CD4-positive, alpha-beta T cell treated with Interferon alpha-2 for 1 hour (primary cell): ENCODE measurements around the gene ZNF433.
A peak's percentile ranks its signal among the peaks of the same experiment; 100 is the strongest.
"Not testable (repeated sequence)": the region's sequence is repeated elsewhere in the genome, so short reads cannot be mapped to it uniquely, and the experiment has no call there.

Experiments
- DNase-seq, 2 donors: peaks; one replicate each; pipeline ENCODE4 v3.0.0-alpha.2; 2020 to 2022

ZNF433 gene

DNA sequence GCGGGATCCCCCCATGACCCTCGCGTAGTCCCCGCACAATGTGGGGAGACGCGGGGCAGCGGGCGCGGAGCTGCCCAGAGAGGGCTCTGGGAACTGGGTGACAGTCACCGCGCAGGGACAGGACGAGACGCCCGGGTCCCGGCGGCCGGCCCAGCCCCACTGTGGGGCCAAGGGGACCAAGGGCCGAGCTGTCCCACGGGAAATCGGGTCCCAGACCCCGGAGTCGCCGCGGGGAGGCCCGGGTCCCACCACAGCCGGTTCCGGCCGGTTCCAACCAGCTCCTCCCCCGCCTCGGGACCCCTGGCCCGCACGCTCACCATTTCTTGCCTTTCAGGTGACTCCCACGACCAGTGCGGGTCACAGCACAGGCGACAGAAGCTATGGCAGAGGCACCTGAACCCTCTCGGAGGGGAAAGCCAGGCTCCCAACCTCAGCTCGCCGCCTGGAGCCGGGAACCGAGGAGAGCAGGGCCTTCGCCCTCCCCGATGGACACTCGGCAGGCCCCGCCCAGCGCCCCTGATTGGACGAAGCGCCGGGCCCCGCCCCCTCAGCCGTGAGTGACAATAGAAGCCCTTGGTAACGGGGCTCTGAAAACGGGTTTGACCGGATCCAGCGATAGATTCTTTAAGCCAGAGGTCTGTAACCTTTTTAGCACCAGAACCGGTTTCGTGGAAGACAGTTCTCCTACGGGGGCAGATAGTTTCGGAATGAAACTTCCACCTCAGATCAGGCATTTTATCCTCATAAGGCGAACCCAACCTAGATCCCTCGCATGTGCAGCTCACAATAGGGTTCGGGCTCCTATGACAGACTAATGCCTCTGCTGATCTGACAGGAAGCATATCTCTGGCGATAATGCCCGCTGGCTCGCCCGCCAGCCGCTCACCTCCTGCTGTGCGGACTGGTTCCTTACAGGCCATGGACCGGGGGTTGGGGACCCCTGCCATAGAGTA is at the start of gene ZNF433:
Gene ZNF433, minus strand, starts transcription at position 460 of the 953 bp plus-strand sequence. Its CDS starts 140 bp downstream, at position 320.
- peak; percentile 67 to 72 for DNase-seq

DNA sequence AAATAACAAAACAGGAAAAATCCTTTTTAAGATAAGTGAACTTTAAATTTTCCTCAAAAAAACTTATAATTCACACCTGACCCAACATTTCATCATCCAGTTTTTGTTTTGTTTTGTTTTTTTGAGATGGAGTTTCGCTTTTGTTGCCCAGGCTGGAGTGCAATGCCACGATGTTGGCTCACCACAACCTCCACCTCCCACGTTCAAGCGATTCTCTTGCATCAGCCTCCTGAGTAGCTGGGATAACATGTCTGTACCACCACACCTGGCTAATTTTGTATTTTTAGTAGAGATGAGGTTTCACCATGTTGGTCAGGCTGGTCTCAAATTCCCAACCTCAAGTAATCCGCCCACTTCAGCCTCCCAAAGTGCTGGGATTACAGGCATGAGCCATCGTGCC is 47.9 kb upstream of the ZNF433 start:
- not testable (repeated sequence) for DNase-seq

DNA sequence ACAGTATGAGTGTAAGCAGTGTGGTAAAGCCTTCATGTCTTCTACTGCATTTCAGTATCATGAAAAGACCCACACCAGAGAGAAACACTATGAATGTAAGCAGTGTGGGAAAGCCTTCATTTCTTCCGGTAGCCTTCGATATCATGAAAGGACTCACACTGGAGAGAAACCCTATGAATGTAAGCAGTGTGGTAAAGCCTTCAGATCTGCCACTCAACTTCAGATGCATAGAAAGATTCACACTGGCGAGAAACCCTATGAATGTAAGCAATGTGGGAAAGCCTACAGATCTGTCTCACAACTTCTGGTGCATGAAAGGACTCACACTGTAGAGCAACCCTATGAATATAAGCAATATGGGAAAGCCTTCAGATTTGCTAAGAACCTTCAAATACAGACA is 41.9 kb upstream of the ZNF433 start:
- no peak for DNase-seq

DNA sequence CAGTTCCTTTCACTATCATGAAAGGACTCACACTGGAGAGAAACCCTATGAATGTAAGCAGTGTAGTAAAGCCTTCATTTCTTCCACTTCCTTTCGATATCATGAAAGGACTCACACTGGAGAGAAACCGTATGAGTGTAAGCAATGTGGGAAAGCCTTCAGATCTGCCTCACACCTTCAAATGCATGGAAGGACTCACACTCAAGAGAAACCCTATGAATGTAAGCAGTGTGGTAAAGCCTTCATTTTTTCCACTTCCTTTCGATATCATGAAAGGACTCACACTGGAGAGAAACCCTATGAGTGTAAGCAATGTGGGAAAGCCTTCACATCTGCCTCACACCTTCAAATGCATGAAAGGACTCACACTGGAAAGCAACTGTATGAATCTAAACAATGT is 40.9 kb upstream of the ZNF433 start:
- not testable (repeated sequence) for DNase-seq

DNA sequence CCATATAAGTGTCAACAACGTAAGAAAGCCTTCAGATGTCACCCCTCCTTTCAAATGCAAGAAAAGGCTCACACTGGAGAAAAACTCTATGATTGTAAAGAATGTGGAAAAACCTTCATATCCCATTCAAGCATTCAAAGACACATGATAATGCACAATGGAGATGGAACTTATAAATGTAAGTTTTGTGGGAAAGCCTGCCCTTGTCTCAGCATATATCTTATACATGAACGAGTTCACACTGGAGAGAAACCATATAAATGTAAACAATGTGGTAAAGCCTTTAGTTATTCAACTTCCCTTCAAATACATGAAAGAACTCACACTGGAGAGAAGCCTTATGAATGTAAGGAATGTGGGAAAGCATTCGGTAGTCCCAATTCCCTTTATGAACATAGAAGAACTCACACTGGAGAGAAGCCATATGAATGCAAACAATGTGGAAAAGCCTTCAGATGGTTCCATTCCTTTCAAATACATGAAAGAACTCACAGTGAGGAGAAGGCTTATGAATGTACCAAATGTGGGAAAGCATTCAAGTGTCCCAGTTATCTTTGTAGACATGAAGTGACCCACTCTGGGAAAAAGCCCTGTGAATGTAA is 40.2 kb upstream of the ZNF433 start:
- DNase-seq: no peak

DNA sequence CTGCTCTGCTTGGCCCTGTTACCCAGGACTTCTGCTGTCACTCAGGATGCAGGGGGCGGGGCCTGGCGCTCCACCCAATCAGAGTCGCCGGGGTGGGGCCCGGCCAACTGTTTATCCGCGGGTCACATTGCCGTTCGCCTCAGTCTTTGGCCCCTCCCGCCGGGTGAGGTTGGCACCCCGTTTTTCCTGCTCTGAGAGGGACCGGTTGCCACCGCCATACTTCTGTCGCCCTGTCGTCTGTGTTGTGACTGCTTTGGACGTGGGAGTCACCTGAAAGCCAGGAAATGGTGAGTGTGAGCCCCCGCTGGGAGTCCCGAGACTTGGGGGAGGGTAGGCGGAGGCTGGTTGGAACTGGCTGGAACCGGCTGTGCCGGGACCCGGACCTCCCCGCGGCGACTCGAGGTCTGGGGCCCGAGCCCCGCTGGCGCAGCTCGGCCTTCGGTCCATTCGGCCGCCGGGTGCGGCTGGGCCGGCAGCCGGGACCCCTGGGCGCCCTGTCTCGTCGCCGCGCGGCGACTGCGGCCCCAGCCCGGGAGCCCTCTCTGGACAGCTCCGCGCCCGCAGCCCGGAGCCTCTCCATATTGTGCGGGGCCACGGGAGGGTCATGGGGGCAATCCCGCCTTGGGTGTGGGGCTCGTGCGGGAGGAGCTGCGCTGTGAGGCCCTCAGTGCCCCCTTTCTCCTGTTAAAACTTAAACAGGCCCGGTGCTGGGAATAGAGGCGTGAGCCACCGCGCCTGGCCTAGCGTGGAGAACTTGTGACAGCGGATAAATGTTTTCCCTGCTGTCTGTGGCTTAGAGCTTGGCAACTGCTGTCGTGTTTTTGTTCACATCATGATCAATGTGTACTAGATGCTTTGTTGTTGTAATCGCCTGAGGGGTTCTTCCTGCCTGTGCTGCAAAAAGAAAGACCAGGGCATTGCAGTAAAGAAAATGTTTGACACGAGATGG is 29.4 kb upstream of the ZNF433 start, which contains the start of gene ZNF844:
Gene ZNF844, plus strand, starts transcription at position 142 of the 949 bp plus-strand sequence. Its CDS starts 143 bp downstream, at position 285.
- DNase-seq: peak; percentile 81 to 86

DNA sequence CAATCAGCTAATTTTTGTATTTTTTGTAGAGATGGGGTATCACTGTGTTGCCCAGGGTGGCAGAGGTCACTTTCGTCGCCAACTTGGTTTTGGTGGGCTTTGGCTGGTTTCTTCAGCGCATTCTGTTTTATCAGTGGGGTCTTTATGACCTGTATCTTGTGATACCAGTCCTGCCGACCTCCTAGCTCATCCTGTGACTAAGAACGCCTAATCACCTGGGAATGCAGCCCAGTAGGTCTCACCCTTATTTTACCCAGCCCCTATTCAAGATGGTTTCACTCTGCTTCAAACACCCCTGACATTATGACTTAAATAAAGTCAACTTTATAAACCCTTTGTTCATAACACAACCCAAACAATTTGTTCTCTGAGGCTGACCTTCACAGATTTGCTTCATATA is 20.3 kb upstream of the ZNF433 start:
- no peak for DNase-seq

DNA sequence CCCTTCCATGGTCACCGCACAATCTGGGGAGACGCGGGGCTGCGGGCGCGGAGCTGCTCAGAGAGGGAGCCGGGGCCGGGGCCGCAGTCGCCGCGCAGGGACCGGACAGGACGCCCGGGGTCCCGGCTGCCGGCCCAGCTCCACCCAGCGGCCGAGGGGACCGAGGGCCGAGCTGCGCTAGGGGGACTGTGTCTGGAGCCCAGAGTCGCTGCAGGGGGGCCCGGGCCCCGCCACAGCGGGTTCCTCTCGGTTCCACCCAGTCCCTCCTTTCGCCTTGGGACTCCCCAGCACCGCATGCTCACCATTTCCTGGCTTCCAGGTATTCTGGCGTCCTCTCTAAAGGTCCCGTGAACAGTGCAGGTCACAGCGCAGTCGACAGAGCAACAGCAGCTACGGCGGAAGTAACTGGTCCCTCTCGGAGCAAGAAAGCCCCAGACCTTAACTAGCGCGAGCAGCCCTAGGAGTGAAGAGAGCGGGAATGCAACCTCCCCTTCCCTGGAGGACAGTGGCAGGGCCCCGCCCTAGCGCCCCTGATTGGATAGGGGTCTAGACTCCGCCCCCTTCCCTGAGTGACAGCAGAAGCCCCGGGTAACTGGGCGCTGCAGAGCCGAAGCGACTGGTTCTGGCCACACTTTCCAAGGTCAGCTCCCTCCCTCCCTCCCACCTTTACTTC is 17.2 kb upstream of the ZNF433 start, which contains the start of gene ZNF878:
Gene ZNF878, minus strand, starts transcription at position 465 of the 673 bp plus-strand sequence. Its CDS starts 160 bp downstream, at position 305.
- peak; percentile 55 to 59 for DNase-seq

DNA sequence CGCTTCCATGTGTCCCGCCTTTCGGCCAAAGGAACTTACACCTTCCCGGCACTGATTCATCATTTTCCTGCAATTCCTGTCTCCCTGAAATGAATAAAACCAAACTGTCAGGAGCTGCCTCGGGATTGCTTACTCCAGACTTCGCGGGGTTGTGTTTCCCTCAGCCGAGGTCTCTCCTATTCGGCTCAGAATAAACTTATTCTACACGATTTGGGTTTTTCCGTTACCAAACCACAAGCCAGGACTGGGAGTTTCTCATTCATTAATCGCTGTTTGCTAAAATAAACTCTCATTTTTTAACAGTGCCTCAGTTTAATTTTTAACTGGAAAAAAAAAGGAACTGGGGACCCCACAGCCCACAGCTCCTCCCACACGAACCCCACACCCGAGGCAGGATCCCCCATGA is 16.6 kb upstream of the ZNF433 start:
- no peak for DNase-seq

DNA sequence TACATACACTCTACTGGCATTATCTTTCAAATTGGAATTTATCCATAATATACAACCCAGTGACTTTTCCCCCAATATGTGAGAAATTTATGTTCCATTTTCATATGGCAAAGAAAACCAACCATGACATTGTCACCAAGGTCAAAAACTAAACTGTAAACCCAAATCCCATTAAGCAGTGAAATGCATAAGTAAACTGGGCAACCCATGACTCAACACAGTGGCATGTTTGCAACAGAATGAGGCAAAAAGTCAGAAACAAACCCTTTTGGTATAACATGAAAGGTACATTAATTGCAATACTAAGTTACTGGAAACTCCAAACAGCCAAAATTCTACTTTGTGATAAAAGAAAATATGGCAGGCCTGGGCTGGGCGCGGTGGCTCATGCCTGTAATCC is 12.4 kb upstream of the ZNF433 start:
- DNase-seq: no peak

DNA sequence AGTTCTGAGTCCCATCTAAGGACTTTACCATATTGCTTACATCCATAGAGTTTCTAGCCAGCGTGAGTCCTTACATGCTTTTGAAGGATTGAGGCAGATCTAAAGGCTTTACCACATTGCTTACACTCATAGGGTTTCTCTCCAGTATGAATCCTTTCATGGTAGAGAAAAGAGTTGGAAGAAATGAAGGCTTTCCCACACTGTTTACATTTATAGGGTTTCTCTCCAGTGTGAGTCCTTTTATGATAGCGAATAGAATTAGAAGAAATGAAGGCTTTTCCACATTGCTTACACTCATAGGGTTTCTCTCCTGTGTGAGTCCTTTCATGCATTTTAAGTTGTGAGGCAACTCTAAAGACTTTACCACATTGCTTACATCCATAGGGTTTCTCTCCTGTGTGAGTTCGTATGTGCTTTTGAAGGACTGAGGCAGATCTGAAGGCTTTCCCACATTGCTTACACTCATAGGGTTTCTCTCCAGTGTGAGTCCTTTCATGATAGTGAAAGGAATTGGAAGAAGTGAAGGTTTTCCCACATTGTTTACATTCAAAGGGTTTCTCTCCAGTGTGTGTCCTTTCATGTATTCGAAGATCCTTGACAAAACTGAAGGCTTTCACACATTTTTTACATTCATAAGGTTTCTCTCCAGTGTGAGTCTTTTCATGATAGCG is 8.4 kb upstream of the ZNF433 start:
- no peak for DNase-seq

DNA sequence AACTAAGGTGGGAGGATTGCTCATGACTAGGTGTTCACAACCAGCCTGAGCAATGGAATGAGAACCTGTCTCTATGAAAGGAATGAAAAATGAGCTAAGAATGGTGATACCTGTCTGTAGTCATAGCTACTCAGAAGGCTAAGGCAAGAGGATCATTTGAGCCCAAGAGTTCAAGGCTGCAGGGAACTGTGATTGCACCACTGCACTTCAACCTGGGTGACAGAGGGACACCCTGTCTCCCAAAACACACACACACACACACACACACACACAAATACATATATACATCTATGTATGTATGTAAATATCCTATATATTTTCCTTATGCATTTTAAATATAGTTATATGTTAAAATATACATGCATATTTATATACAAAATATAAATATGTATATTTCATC is 7.4 kb upstream of the ZNF433 start:
- DNase-seq: no peak

DNA sequence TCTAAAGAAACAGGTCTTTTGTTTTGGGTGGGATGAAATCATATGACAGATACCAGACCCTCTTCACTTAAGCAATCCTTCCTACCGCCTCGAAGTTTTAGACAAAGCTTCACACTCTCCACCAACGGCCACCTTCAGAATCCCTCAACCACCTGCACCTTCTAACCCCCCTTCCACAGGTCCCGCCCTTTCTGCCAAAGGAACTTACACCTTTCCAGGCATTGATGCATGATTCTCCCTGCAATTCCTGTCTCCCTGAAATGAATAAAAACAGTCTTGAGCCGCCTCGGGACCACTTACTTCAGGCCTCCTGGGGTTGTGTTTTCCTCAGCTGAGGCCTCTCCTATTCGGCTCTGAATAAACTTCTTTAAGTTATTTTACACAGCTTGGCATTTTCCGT is 859 bp downstream of the ZNF433 start:
- no peak for DNase-seq

DNA sequence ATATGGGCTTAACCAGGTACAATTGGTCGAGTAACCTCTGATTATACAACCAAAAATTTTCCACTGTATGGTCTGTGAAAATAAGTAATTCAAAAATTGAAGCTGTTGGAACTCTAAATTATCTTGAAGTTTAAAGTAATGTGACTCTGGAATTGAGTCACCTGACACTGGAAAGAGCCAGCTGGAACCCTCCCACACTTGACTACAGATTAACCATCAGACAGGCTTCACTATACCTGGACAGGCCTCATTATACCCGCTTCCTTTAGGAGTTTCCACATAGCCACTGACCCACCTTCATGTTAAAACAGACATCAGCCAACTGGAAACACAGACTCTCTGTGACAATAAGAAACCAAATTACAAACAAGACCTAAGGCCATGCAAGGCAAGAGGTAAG is 1.3 kb downstream of the ZNF433 start:
- DNase-seq: no peak

DNA sequence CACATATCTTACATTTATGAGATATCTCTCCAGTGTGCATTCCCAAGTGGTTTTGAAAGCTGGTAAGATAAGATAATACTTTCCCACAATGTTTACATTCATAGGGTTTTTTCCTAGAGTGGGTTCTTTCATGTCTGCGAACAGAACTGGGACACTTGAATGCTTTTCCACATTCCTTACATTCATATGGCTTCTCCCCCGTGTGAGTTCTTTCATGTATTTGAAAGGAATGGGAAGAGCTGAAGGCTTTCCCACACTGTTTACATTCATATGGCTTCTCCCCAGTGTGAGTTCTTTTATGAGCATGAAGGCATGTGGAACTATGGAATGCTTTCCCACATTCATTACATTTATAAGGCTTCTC is 19.7 kb downstream of the ZNF433 start:
- no peak for DNase-seq

DNA sequence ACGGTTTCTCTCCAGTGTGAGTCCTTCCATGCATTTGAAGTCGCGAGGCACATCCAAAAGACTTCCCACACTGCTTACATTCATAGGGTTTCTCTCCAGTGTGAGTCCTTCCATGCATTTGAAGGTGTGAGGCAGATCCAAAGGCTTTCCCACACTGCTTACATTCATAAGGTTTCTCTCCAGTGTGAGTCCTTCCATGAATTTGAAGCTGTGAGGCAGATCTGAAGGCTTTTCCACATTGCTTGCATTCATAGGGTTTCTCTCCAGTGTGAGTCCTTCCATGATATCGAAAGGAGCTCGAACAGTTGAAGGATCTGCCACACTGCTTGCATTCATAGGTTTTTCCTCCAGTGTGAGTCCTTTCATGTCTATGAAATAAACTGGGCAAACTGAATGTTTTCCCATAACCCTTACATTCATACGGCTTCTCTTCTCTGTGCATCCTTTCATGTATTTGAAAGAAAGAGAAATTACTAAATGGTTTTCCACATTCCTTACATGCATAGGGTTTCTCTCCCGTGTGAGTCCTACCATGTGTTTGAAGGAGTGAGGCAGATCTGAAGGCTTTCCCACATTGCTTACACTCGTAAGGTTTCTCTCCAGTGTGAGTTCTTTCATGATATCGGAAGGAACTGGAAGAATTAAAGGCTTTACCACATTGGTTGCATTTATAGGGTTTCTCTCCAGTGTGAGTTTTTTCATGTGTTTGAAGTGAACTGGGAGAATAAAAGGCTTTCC is 20.3 kb downstream of the ZNF433 start:
- DNase-seq: no peak

DNA sequence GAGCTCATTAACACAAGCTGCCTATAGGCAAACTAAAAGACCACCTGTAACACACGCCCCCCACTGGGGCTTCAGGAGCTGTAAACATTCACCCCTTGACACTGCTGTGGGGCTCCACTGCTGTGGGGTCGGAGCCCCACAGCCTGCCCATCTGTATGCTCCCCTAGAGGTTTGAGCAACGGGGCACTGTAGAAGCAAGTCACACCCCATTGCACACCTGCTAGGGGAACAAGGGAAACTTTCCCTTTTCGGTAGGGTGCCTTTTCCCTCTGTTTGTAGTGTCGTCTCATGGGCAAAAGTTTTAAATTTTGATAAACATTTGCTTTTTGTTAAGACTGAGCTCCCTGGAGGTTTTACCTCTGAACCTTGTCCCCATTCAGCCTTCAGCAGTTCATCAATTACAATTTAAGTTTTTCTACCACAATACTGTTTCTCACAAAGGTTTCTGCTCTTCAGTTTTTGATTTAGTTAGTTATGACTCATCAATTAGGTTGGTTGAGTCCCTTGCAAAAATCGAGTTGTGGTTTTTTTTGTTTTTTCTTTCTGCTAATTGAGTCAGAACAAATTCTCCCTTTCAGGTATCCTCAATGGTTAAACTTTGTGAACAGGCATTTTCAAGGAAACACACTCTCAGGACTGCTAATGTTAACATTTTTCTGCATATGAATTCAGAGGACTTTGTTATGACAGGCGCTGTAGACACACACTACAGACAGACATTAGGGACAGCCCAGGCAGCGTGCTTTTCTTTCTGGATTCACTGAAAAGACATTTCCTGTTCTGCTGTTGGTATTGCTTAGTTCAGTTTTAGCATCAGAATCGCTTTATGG is 35.1 kb downstream of the ZNF433 start:
- no peak for DNase-seq

DNA sequence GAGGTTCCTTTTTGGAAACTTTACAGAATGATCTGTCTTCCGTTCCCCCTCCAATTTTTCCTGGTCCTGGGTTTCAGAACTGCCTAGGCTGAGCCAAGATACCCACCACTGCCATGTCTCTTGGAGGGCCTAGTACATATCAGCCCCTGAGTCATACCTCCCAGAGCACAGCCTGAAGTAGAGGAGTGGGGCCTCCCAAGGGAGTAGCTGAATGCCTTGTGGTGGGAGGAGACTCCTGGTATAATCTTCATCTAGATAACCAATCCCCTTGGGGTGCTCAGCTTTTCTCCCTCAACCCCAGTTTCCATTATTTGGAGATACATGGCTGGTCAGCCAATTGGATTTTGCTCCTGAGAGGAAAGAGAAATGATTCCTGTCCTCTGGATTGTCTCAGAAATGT is 40.3 kb downstream of the ZNF433 start:
- DNase-seq: no peak

DNA sequence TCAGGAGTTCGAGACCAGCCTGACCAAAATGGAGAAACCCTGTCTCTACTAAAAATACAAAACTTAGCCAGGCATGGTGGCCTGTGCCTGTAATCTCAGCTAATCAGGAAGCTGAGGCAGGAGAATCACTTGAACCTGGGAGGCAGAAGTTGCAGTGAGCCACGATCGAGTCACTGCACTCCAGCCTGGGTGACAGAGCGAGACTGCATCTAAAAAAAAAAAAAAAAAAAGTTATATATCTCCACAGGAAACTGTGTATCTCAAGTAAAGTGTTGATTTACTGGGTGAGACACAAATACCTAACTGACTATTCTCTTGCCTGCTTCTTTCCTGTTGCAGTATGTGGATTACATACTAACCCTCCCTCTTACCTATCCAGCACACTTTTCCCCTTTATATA is 43.6 kb downstream of the ZNF433 start:
- DNase-seq: not testable (repeated sequence)

DNA sequence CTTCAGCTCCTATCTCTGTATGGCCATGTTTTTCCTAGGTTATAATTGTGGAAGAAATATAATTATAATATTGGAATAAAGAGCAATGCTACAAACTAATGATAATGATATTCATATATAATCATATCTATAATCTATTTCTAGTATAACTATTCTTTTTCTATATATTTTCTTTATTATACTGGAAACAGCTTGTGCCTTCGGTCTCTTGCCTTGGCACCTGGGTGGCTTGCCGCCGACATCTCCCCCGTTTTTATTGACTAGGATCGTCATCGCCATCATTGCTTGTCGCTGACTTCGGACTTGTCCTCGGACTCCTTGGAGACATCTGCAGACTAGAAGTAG is 46.4 kb downstream of the ZNF433 start:
- no peak for DNase-seq
